HL-60 (cell line): Measurements from ENCODE around the gene DDAH2.

ENCODE experiments used
- GABPA ChIP-seq: IDR thresholded peaks from 2 replicates; pipeline ENCODE4 v1.6.1; 2012; ENCODE audit warnings: low read depth
- POLR2AphosphoS5 ChIP-seq: IDR thresholded peaks from 2 replicates; pipeline ENCODE4 v1.6.1; 2012; ENCODE audit warnings: low read depth
- REST ChIP-seq: IDR thresholded peaks from 2 replicates; pipeline ENCODE4 v1.6.1; 2012; ENCODE audit warnings: low read depth; ENCODE audit not compliant: insufficient replicate concordance
- SPI1 ChIP-seq: IDR thresholded peaks from 2 replicates; pipeline ENCODE4 v1.6.1; 2012; ENCODE audit warnings: low read depth, mild to moderate bottlenecking, borderline replicate concordance
- TF ChIP-seq, protein P1 (sequence below): IDR thresholded peaks from one replicate; pipeline ENCODE4 v1.5.1; 2011; ENCODE audit warnings: low read length, control low read depth, inconsistent platforms; ENCODE audit not compliant: insufficient read depth

DNA sequence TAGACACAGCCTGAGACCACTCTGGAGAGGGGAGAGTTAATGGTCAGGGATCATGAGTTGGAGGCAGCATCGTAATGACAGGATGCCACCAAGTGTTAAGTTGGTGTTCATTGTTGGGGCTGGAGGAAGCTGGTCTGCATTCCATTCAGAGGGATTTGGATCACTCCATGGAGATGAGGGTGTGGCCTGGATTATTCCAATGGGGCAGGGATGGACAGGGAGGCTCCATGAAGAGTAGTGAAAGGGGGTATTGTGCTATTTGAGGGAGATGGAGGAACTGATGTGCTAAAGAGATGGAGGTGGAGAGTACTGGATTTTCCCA, 34.5 kb upstream of the DDAH2 start:
- TF ChIP-seq, protein P1, sequence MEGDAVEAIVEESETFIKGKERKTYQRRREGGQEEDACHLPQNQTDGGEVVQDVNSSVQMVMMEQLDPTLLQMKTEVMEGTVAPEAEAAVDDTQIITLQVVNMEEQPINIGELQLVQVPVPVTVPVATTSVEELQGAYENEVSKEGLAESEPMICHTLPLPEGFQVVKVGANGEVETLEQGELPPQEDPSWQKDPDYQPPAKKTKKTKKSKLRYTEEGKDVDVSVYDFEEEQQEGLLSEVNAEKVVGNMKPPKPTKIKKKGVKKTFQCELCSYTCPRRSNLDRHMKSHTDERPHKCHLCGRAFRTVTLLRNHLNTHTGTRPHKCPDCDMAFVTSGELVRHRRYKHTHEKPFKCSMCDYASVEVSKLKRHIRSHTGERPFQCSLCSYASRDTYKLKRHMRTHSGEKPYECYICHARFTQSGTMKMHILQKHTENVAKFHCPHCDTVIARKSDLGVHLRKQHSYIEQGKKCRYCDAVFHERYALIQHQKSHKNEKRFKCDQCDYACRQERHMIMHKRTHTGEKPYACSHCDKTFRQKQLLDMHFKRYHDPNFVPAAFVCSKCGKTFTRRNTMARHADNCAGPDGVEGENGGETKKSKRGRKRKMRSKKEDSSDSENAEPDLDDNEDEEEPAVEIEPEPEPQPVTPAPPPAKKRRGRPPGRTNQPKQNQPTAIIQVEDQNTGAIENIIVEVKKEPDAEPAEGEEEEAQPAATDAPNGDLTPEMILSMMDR: no peak
- TF ChIP-seq SPI1: no peak
- TF ChIP-seq GABPA: no peak
- no peak for TF ChIP-seq POLR2AphosphoS5
- TF ChIP-seq REST: no peak
